PC-9 (cell line): Measurements from ENCODE around the gene HMGA1. TPM values are rescaled to one million over a fixed set of nuclear protein-coding genes. Genes with fewer than 3 reads are reported as not detected.
A peak's percentile ranks its signal among the peaks of the same experiment; 100 is the strongest.
"Not testable (repeated sequence)": the region's sequence is repeated elsewhere in the genome, so short reads cannot be mapped to it uniquely, and the experiment has no call there.

ENCODE experiments used
- BruUV-seq: library from RNA; stranded (reverse); fragments of 400-500 nt; replicated peaks from 2 replicates; lab custom pipeline; 2021; lab: Mats Ljungman, UMichigan
- CTCF ChIA-PET: fragments of 300-600 bp; sonication (Branson Sonifier 250); formaldehyde crosslinking; loops from one replicate; lab custom pipeline; 2022; ENCODE audit warnings: antibody characterized with exemption; lab: Charles Lee
- POLR2A ChIA-PET: fragments of 300-600 bp; sonication (Branson Sonifier 250); formaldehyde crosslinking; loops from one replicate; lab custom pipeline; 2022; ENCODE audit warnings: antibody characterized with exemption; ENCODE audit not compliant: unreplicated experiment; lab: Charles Lee
- DNase-seq, 2 experiments: peaks; one replicate each; pipeline versions ENCODE4 v3.0.0 to v3.0.0-alpha.2; 2015 to 2022; ENCODE audit warnings: mixed read lengths in 1 of 2
- H2AFZ ChIP-seq: fragments of 200-600 bp; sonication (generic); 2 replicates; pipeline ENCODE4 v1.8.1; 2017; ENCODE audit warnings: antibody characterized with exemption
- H3F3A ChIP-seq: fragments of 200-600 bp; sonication (generic); 2 replicates; pipeline ENCODE4 v1.8.1; 2017; ENCODE audit warnings: antibody characterized with exemption, mild to moderate bottlenecking, low read depth; ENCODE audit not compliant: insufficient read depth
- H3K27ac ChIP-seq: fragments of 200-600 bp; sonication (generic); 2 replicates; pipeline ENCODE4 v1.6.1; 2016; ENCODE audit warnings: mixed run types
- H3K27me3 ChIP-seq: fragments of 200-600 bp; sonication (generic); 2 replicates; pipeline ENCODE4 v1.6.1; 2016; ENCODE audit warnings: low read depth, mixed run types; ENCODE audit not compliant: insufficient read depth
- H3K36me3 ChIP-seq: fragments of 200-600 bp; sonication (generic); 2 replicates; pipeline ENCODE4 v1.6.1; 2016; ENCODE audit warnings: low read depth, mixed run types
- H3K4me1 ChIP-seq: fragments of 200-600 bp; sonication (generic); replicated peaks from 2 replicates; pipeline ENCODE4 v1.6.1; 2016; ENCODE audit warnings: mixed run types; ENCODE audit not compliant: insufficient read depth
- H3K4me2 ChIP-seq: fragments of 200-600 bp; sonication (generic); 2 replicates; pipeline ENCODE4 v1.6.1; 2017; ENCODE audit warnings: mixed run types
- H3K4me3 ChIP-seq: fragments of 200-600 bp; sonication (generic); 2 replicates; pipeline ENCODE4 v1.6.1; 2016; ENCODE audit warnings: mixed run types
- H3K79me2 ChIP-seq: fragments of 200-600 bp; sonication (generic); 2 replicates; pipeline ENCODE4 v1.6.1; 2017; ENCODE audit warnings: low read depth, mixed run types
- H3K9me2 ChIP-seq: fragments of 200-600 bp; sonication (generic); 2 replicates; pipeline ENCODE4 v1.8.1; 2017; ENCODE audit warnings: mild to moderate bottlenecking; ENCODE audit not compliant: insufficient read depth
- H3K9me3 ChIP-seq: fragments of 200-600 bp; sonication (generic); 2 replicates; pipeline ENCODE4 v1.8.1; 2016; ENCODE audit warnings: low read depth; ENCODE audit not compliant: insufficient read depth
- H4K20me1 ChIP-seq: fragments of 200-600 bp; sonication (generic); 2 replicates; pipeline ENCODE4 v1.8.1; 2017; ENCODE audit not compliant: insufficient read depth
- CTCF ChIP-seq: fragments of 200-600 bp; sonication (generic); conservative IDR thresholded peaks from 2 replicates; pipeline ENCODE4 v1.6.1; 2017; ENCODE audit warnings: mixed run types, antibody characterized with exemption, mild to moderate bottlenecking, moderate library complexity
- EZH2 ChIP-seq: fragments of 200-600 bp; sonication (generic); IDR thresholded peaks from 2 replicates; pipeline ENCODE4 v1.8.0; 2017; ENCODE audit warnings: antibody characterized with exemption, low read depth
- intact Hi-C: fragments of 100-400 bp; cut with micrococcal nuclease; formaldehyde crosslinking; loops from one replicate; pipeline ENCODE4 v1.10.0; 2022; ENCODE audit not compliant: unreplicated experiment
- total RNA-seq: library from RNA; stranded (reverse); gene quantifications from 2 replicates; pipeline ENCODE4 v1.2.3, GENCODE V29; 2021

Gene HMGA1
- total RNA-seq, 1 experiment from 2014 or later: 1,951 TPM

DNA sequence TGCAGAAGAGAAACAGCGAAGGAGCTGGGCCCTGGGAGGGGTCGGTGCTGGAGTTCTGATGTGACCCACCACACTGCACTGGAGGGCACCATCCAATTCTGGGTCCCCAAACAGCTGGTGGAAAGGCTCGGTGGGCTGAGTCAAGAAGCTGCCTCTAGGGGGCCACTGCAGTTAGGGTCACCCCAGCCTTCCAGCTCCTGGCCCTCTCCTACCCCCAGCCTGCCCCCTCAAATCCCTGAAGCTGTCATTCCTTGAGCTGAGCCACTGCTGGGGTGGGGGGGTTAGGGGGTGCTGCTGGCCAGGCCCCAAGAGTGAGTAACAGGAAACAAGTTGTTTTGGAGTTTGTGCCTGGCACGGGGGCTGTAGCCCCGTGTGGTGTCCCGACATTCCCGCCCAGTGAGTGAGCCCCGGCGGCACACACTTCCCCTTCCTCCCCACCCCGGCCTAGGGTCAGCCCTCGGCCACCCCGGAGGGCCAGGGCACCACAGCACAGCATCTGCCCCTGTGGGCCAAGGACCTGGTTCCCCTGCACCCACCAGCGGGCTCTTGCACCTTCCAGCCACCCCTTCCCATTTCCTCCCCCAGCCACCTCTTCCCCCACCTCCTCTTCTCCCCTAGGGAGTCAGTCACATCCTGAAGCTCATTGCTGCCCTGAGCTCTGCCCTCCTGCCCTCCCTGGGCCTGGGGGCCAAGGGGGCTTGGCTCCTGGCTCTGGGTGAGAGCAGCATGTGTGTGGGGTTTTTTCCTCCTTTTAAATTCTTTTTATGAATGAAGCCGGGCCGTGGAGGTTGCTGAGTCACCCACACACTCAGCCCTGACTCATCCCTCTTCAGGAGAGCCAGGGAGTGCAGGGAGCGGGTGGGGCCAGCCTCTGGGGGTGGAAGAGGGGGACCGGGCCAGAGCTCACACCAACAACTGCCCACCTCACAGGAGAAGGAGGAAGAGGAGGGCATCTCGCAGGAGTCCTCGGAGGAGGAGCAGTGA is 7.5 kb downstream of the HMGA1 start:
- BruUV-seq: no TSS peak
- intact Hi-C loops: loop anchor here (1.0 to 10.0 kb wide), 4 partner anchors 8 to 459 kb away; partner anchors contain the start of genes HMGA1 and LEMD2
- no peaks in the 10 kb centered on the region for H3K9me2 ChIP-seq
- CTCF ChIA-PET: interaction anchor here (0.6 to 1.3 kb wide), 6 partner anchors 8 to 222 kb away, joined by 5 to 14 read pairs (median 8); partner anchors contain the start of gene HMGA1
- H3K9me3 ChIP-seq: no peaks in the 10 kb centered on the region
- H2AFZ ChIP-seq: no peak overlapping the region
- POLR2A ChIA-PET: interaction anchor here (0.5 to 0.8 kb wide), 8 partner anchors 11 to 931 kb away, joined by 3 to 6 read pairs (median 4); partner anchors contain the start of gene ZBTB22
- peaks cover 89% of the 10 kb centered on the region for H3K4me1 ChIP-seq
- peak; percentile 93 to 96 for DNase-seq
- H3K4me2 ChIP-seq: peak overlapping the region; percentile 95
- H3F3A ChIP-seq: peaks cover 92% of the 10 kb centered on the region
- peak overlapping the region; percentile 78; the same call in 1 of the 2 replicates for H3K4me3 ChIP-seq
- peak overlapping the region; percentile 83 for H3K27ac ChIP-seq
- H3K79me2 ChIP-seq: peaks cover 50% of the 10 kb centered on the region
- H3K36me3 ChIP-seq: peaks cover 35% of the 10 kb centered on the region
- no peaks in the 10 kb centered on the region for H3K27me3 ChIP-seq
- no peak for TF ChIP-seq EZH2
- TF ChIP-seq CTCF: peak; percentile 51; the same call in 1 of the 2 replicates
- H4K20me1 ChIP-seq: peaks cover 17% of the 10 kb centered on the region

GRCh38 chr6:34245032-34245760 is 8.5 kb downstream of the HMGA1 start:
- not testable (repeated sequence) for H3K27me3 ChIP-seq, H4K20me1 ChIP-seq, H3K9me2 ChIP-seq, H3K9me3 ChIP-seq, H3K4me3 ChIP-seq, DNase-seq, H2AFZ ChIP-seq
- CTCF ChIA-PET: interaction anchor here (0.6 to 1.3 kb wide), 5 partner anchors 9 to 170 kb away, joined by 5 to 14 read pairs (median 6); partner anchors contain the start of gene HMGA1
- intact Hi-C loops: loop anchor here (5.0 to 10.0 kb wide), 3 partner anchors 460 to 897 kb away; partner anchors contain the start of genes BLTP3A, LEMD2 and TCP11
- peaks cover 82% of the 10 kb centered on the region for H3F3A ChIP-seq
- H3K4me2 ChIP-seq: peak overlapping the region; percentile 95
- BruUV-seq: TSS peak; percentile 45
- H3K79me2 ChIP-seq: peaks cover 40% of the 10 kb centered on the region
- POLR2A ChIA-PET: interaction anchor here (0.5 to 0.6 kb wide), 2 partner anchors 55 to 932 kb away, joined by 4 to 6 read pairs; no protein-coding TSS in a partner anchor
- H3K27ac ChIP-seq: peak overlapping the region; percentile 83
- peaks cover 80% of the 10 kb centered on the region for H3K4me1 ChIP-seq
- H3K36me3 ChIP-seq: peaks cover 25% of the 10 kb centered on the region

DNA sequence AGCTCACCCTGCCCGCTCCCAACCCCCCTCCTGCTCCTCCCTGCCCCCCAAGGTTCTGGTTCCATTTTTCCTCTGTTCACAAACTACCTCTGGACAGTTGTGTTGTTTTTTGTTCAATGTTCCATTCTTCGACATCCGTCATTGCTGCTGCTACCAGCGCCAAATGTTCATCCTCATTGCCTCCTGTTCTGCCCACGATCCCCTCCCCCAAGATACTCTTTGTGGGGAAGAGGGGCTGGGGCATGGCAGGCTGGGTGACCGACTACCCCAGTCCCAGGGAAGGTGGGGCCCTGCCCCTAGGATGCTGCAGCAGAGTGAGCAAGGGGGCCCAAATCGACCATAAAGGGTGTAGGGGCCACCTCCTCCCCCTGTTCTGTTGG is 9.1 kb downstream of the HMGA1 start:
- H3K9me3 ChIP-seq, H4K20me1 ChIP-seq, H3K9me2 ChIP-seq, BruUV-seq, POLR2A ChIA-PET, H2AFZ ChIP-seq, H3K27me3 ChIP-seq, H3K4me3 ChIP-seq, DNase-seq: not testable (repeated sequence)
- Histone ChIP-seq H3K79me2 (peaks cover 34% of the 10 kb centered on the region), H3F3A (peaks cover 77% of the 10 kb centered on the region), H3K27ac (peak overlapping the region; percentile 83), H3K4me1 (peaks cover 74% of the 10 kb centered on the region), H3K36me3 (peaks cover 20% of the 10 kb centered on the region), H3K4me2 (peak overlapping the region; percentile 95)
- CTCF ChIA-PET: interaction anchor here (0.8 to 1.0 kb wide), 2 partner anchors 50 to 82 kb away, joined by 3 to 6 read pairs; no protein-coding TSS in a partner anchor
- intact Hi-C loops: loop anchor here (5.0 to 10.0 kb wide), 3 partner anchors 461 to 897 kb away; partner anchors contain the start of genes BLTP3A, LEMD2 and TCP11
